HCT116 (cell line): ENCODE measurements around the gene STK17A. TPM values are rescaled to one million over a fixed set of nuclear protein-coding genes. Genes with fewer than 3 reads are reported as not detected.

ENCODE experiments used
- ATAC-seq: fragments of 200-7000 bp; cut with Tn5 transposase; 2 replicates; pipeline ENCODE4 v1.9.1; 2020; ENCODE audit warnings: mild to moderate bottlenecking, moderate library complexity
- BruUV-seq: library from RNA; stranded (reverse); fragments of 400-500 nt; replicated peaks from 2 replicates; lab custom pipeline; 2021; lab: Mats Ljungman, UMichigan
- CTCF ChIA-PET: fragments of 300-600 bp; sonication (Branson Sonifier 250); formaldehyde crosslinking; loops from one replicate; lab custom pipeline; 2021; ENCODE audit warnings: antibody characterized with exemption; lab: Charles Lee
- POLR2A ChIA-PET: fragments of 300-600, 350-600 bp; sonication (Branson Sonifier 250); formaldehyde crosslinking; loops from one replicate; lab custom pipeline; 2021; ENCODE audit warnings: antibody characterized with exemption; lab: Charles Lee
- RAD21 ChIA-PET, 2 experiments: fragments of 300-600 bp; sonication (Branson Sonifier 250); formaldehyde crosslinking; loops; one replicate each; lab custom pipeline; 2023; ENCODE audit warnings: low total read pairs in 2 of 2; ENCODE audit not compliant: uncharacterized antibody in 2 of 2, unreplicated experiment in 2 of 2, low non-redundant PET in 1 of 2; lab: Charles Lee
- DNase-seq: peaks from one replicate; pipeline ENCODE4 v3.0.0-alpha.2; 2010; ENCODE audit warnings: low read depth, low spot score
- H2AFZ ChIP-seq: fragments of 200-600 bp; shearing (Covaris generic), sonication (generic); 2 replicates; pipeline ENCODE4 v1.6.1; 2017; ENCODE audit warnings: low read depth, mixed run types, mixed read lengths, antibody characterized with exemption, low read length; ENCODE audit not compliant: poor library complexity, severe bottlenecking
- H3K27ac ChIP-seq: 2 replicates; pipeline ENCODE4 v1.5.1; 2012; ENCODE audit warnings: low read depth, low read length
- H3K27me3 ChIP-seq: fragments of 200-600 bp; sonication (generic); 2 replicates; pipeline ENCODE4 v1.6.1; 2016; ENCODE audit warnings: mixed run types, low read length, mixed read lengths; ENCODE audit not compliant: insufficient read depth
- H3K36me3 ChIP-seq, 2 experiments: fragments of 200-500 bp in 1 of 2; fragments of 200-600 bp in 1 of 2; sonication (Bioruptor generic) in 1 of 2; sonication (generic) in 1 of 2; 2 replicates each; pipeline versions ENCODE4 v1.5.1 to v1.6.1; 2014 to 2016; ENCODE audit warnings: low read length in 2 of 2, inconsistent platforms in 1 of 2, mixed read lengths in 1 of 2, mixed run types in 1 of 2; ENCODE audit not compliant: insufficient read depth in 2 of 2, control insufficient read depth in 1 of 2
- H3K4me1 ChIP-seq, 2 experiments: fragments of 200-600 bp in 1 of 2; sonication (generic) in 1 of 2; 2 replicates each; pipeline versions ENCODE4 v1.5.1 to v1.6.1; 2012 to 2017; ENCODE audit warnings: low read length in 2 of 2, inconsistent platforms in 1 of 2, mild to moderate bottlenecking in 1 of 2, mixed read lengths in 1 of 2, mixed run types in 1 of 2, moderate library complexity in 1 of 2; ENCODE audit not compliant: insufficient read depth in 2 of 2, control insufficient read depth in 1 of 2
- H3K4me2 ChIP-seq: fragments of 200-600 bp; sonication (generic); 2 replicates; pipeline ENCODE4 v1.6.1; 2017; ENCODE audit warnings: mixed run types, low read length, mixed read lengths
- H3K4me3 ChIP-seq, 2 experiments: fragments of 200-600 bp in 1 of 2; sonication (generic) in 1 of 2; replicated peaks in 1 of 2; 2 replicates each; pipeline ENCODE4 v1.5.1; 2011 to 2016; ENCODE audit warnings: low read length in 2 of 2, control low read depth in 1 of 2, low read depth in 1 of 2, mild to moderate bottlenecking in 1 of 2, mixed read lengths in 1 of 2, mixed run types in 1 of 2
- H3K79me2 ChIP-seq: fragments of 200-600 bp; sonication (generic); 2 replicates; pipeline ENCODE4 v1.6.1; 2017; ENCODE audit warnings: mild to moderate bottlenecking, mixed run types, low read length, moderate library complexity, mixed read lengths; ENCODE audit not compliant: insufficient read depth
- H3K9ac ChIP-seq: fragments of 200-600 bp; sonication (generic); 2 replicates; pipeline ENCODE4 v1.6.1; 2016; ENCODE audit warnings: low read length, mixed read lengths
- H3K9me2 ChIP-seq: fragments of 200-600 bp; sonication (generic), shearing (Covaris generic); 2 replicates; pipeline ENCODE4 v1.6.1; 2017; ENCODE audit warnings: mixed run types, mild to moderate bottlenecking, moderate library complexity; ENCODE audit not compliant: insufficient read depth
- H3K9me3 ChIP-seq, 2 experiments: fragments of 200-500 bp in 1 of 2; fragments of 200-600 bp in 1 of 2; sonication (Bioruptor generic) in 1 of 2; sonication (generic) in 1 of 2; 2 replicates each; pipeline ENCODE4 v1.6.1; 2014 to 2017; ENCODE audit warnings: low read length in 2 of 2, mixed read lengths in 2 of 2, inconsistent platforms in 1 of 2, low read depth in 1 of 2, mild to moderate bottlenecking in 1 of 2, mixed run types in 1 of 2, moderate library complexity in 1 of 2; ENCODE audit not compliant: control insufficient read depth in 1 of 2, insufficient read depth in 1 of 2
- H4K20me1 ChIP-seq: fragments of 200-600 bp; sonication (generic), shearing (Covaris generic); 2 replicates; pipeline ENCODE4 v1.6.1; 2017; ENCODE audit warnings: mixed run types, mild to moderate bottlenecking, moderate library complexity; ENCODE audit not compliant: insufficient read depth
- CEBPB ChIP-seq: IDR thresholded peaks from 2 replicates; pipeline ENCODE4 v1.6.1; 2012; ENCODE audit warnings: low read depth
- EGR1 ChIP-seq: IDR thresholded peaks from 2 replicates; pipeline ENCODE4 v1.6.1; 2012; ENCODE audit warnings: low read depth
- ELF1 ChIP-seq: IDR thresholded peaks from 2 replicates; pipeline ENCODE4 v1.6.1; 2012; ENCODE audit warnings: low read depth, borderline replicate concordance
- FOSL1 ChIP-seq: IDR thresholded peaks from 2 replicates; pipeline ENCODE4 v1.6.1; 2012; ENCODE audit warnings: low read depth
- POLR2A ChIP-seq: IDR thresholded peaks from 2 replicates; pipeline ENCODE4 v1.7.0; 2011; ENCODE audit warnings: borderline replicate concordance; ENCODE audit not compliant: insufficient read depth, insufficient read length; ENCODE audit errors: extremely low read depth
- SIN3A ChIP-seq: IDR thresholded peaks from 2 replicates; pipeline ENCODE4 v1.6.1; 2012; ENCODE audit warnings: low read depth
- SRF ChIP-seq: IDR thresholded peaks from 2 replicates; pipeline ENCODE4 v1.6.1; 2012; ENCODE audit warnings: low read depth
- TCF7L2 ChIP-seq: IDR thresholded peaks from 2 replicates; pipeline ENCODE4 v1.7.0; 2011; ENCODE audit warnings: borderline replicate concordance, inconsistent platforms; ENCODE audit not compliant: insufficient read depth, insufficient read length; ENCODE audit errors: extremely low read depth
- YY1 ChIP-seq: IDR thresholded peaks from 2 replicates; pipeline ENCODE4 v1.6.1; 2011; ENCODE audit warnings: low read length, low read depth, moderate library complexity, mild to moderate bottlenecking; ENCODE audit not compliant: insufficient replicate concordance; ENCODE audit errors: extremely low read depth
- ZNF274 ChIP-seq: fragments of 200-500 bp; sonication (Bioruptor generic); IDR thresholded peaks from 2 replicates; pipeline ENCODE4 v1.6.1; 2014; ENCODE audit warnings: mild to moderate bottlenecking, low read depth, low read length, inconsistent platforms
- intact Hi-C: fragments of 100-400 bp; cut with micrococcal nuclease; formaldehyde crosslinking; loops from 2 replicates; pipeline ENCODE4 v1.10.0; 2022
- total RNA-seq: library from RNA; stranded (reverse); gene quantifications from one replicate; pipeline ENCODE4 v1.2.1, GENCODE V29; 2021; ENCODE audit not compliant: unreplicated experiment
- TF ChIP-seq, protein P1 (sequence below): IDR thresholded peaks from 2 replicates; pipeline ENCODE4 v1.6.1; 2012; ENCODE audit warnings: low read depth
- TF ChIP-seq, protein P2 (sequence below): IDR thresholded peaks from 2 replicates; pipeline ENCODE4 v1.6.1; 2012
- TF ChIP-seq, protein P3 (sequence below), 3 experiments: fragments of 200-600 bp in 1 of 3; sonication (generic) in 1 of 3; IDR thresholded peaks in 2 of 3; conservative IDR thresholded peaks in 1 of 3; 2 replicates each; pipeline ENCODE4 v1.5.1; 2012 to 2017; ENCODE audit warnings: low read depth in 2 of 3, low read length in 2 of 3, antibody characterized with exemption in 1 of 3, borderline replicate concordance in 1 of 3, control low read depth in 1 of 3, mild to moderate bottlenecking in 1 of 3, mixed read lengths in 1 of 3, mixed run types in 1 of 3, moderate library complexity in 1 of 3; ENCODE audit not compliant: insufficient read depth in 1 of 3

Gene STK17A
- total RNA-seq, 1 experiment from 2014 or later, result 14.8 TPM

DNA sequence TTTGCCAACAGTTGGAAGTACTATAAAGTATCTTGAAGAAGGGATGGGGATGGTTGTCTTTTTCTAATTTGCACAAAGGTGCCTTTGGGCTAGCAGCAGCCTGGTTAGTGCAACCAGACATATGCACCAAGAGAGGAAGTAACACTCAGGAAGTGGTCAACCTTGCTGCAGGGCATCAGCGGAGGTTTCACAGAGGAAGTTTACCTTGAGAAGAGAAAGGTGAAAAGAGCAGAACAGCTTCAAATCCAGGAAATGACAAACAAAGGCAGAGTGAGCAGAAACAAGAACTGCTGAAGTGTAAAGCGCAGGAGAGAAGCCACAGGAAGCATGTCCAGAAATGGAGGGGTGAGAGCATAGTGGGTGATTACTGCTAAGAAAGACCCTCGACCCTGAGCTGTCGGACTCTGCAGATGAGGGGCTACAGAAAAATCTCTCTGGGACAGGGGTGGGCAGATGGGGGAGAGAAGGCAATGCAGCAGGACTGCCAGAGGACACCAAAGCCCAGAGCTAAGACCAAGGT, 66.9 kb downstream of the STK17A start:
- Histone ChIP-seq H3K79me2 (peaks cover 85% of the 10 kb centered on the region), H3K9me2 (no peaks in the 10 kb centered on the region), H2AFZ (no peak overlapping the region), H3K9ac (peak overlapping the region; percentile 31), H3K36me3 (peaks cover 0 to 21% of the 10 kb centered on the region in 2 experiments; a peak in 1 of 4 replicates), H3K27me3 (no peaks in the 10 kb centered on the region), H3K27ac (peak overlapping the region; percentile 38; the same call in 1 of the 2 replicates), H4K20me1 (no peaks in the 10 kb centered on the region; the same call in 1 of the 2 replicates), H3K9me3 (no peaks in the 10 kb centered on the region), H3K4me3 (0 out of 4 replicates have a peak overlapping the region, but pooled peaks of 1 of the 2 experiments have one; percentile 4), H3K4me2 (peak overlapping the region; percentile 71), H3K4me1 (peaks cover 54 to 63% of the 10 kb centered on the region in 2 experiments)
- BruUV-seq, result no TSS peak
- RAD21 ChIA-PET, result no interaction called here
- intact Hi-C loops, result no loop called here
- POLR2A ChIA-PET, result no interaction called here
- TF ChIP-seq TCF7L2, result no peak
- no peak for TF ChIP-seq POLR2A
- no peak for TF ChIP-seq CEBPB
- no peak for TF ChIP-seq SIN3A
- TF ChIP-seq SRF, result no peak
- TF ChIP-seq ZNF274, result no peak
- no peak for TF ChIP-seq ELF1
- TF ChIP-seq, protein P1, sequence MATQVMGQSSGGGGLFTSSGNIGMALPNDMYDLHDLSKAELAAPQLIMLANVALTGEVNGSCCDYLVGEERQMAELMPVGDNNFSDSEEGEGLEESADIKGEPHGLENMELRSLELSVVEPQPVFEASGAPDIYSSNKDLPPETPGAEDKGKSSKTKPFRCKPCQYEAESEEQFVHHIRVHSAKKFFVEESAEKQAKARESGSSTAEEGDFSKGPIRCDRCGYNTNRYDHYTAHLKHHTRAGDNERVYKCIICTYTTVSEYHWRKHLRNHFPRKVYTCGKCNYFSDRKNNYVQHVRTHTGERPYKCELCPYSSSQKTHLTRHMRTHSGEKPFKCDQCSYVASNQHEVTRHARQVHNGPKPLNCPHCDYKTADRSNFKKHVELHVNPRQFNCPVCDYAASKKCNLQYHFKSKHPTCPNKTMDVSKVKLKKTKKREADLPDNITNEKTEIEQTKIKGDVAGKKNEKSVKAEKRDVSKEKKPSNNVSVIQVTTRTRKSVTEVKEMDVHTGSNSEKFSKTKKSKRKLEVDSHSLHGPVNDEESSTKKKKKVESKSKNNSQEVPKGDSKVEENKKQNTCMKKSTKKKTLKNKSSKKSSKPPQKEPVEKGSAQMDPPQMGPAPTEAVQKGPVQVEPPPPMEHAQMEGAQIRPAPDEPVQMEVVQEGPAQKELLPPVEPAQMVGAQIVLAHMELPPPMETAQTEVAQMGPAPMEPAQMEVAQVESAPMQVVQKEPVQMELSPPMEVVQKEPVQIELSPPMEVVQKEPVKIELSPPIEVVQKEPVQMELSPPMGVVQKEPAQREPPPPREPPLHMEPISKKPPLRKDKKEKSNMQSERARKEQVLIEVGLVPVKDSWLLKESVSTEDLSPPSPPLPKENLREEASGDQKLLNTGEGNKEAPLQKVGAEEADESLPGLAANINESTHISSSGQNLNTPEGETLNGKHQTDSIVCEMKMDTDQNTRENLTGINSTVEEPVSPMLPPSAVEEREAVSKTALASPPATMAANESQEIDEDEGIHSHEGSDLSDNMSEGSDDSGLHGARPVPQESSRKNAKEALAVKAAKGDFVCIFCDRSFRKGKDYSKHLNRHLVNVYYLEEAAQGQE, result no peak
- TF ChIP-seq, protein P2, sequence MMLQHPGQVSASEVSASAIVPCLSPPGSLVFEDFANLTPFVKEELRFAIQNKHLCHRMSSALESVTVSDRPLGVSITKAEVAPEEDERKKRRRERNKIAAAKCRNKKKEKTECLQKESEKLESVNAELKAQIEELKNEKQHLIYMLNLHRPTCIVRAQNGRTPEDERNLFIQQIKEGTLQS, result no peak
- no peak for TF ChIP-seq EGR1
- TF ChIP-seq, protein P3, sequence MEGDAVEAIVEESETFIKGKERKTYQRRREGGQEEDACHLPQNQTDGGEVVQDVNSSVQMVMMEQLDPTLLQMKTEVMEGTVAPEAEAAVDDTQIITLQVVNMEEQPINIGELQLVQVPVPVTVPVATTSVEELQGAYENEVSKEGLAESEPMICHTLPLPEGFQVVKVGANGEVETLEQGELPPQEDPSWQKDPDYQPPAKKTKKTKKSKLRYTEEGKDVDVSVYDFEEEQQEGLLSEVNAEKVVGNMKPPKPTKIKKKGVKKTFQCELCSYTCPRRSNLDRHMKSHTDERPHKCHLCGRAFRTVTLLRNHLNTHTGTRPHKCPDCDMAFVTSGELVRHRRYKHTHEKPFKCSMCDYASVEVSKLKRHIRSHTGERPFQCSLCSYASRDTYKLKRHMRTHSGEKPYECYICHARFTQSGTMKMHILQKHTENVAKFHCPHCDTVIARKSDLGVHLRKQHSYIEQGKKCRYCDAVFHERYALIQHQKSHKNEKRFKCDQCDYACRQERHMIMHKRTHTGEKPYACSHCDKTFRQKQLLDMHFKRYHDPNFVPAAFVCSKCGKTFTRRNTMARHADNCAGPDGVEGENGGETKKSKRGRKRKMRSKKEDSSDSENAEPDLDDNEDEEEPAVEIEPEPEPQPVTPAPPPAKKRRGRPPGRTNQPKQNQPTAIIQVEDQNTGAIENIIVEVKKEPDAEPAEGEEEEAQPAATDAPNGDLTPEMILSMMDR (IDR thresholded peaks at IDR 0.05 in 2 of 3, conservative IDR thresholded peaks at IDR 0.05 in 1 of 3; ENCODE audit: borderline replicate concordance in 1 of 3, insufficient read depth in 1 of 3, low read depth in 2 of 3, low read length in 2 of 3), result no peak
- TF ChIP-seq YY1, result no peak
- TF ChIP-seq FOSL1, result no peak
- no peak for ATAC-seq
- CTCF ChIA-PET, result interaction anchor here (1.0 to 1.5 kb wide), 3 partner anchors 10 to 67 kb away, joined by 3 to 4 read pairs (median 3); no protein-coding TSS in a partner anchor
- no peak for DNase-seq
